NCI-H2196 treated with DMSO at 0.1 percent for 48 hours (cell line): ENCODE results near the gene ZNF692.
A peak's percentile ranks its signal among the peaks of the same experiment; 100 is the strongest.
"Not testable (repeated sequence)": the region's sequence is repeated elsewhere in the genome, so short reads cannot be mapped to it uniquely, and the experiment has no call there.

Experiments
- DNase-seq: peaks from one replicate; lab custom pipeline; 2025; ENCODE audit not compliant: unreplicated experiment; lab: John Stamatoyannopoulos, UW

Gene ZNF692, protein sequence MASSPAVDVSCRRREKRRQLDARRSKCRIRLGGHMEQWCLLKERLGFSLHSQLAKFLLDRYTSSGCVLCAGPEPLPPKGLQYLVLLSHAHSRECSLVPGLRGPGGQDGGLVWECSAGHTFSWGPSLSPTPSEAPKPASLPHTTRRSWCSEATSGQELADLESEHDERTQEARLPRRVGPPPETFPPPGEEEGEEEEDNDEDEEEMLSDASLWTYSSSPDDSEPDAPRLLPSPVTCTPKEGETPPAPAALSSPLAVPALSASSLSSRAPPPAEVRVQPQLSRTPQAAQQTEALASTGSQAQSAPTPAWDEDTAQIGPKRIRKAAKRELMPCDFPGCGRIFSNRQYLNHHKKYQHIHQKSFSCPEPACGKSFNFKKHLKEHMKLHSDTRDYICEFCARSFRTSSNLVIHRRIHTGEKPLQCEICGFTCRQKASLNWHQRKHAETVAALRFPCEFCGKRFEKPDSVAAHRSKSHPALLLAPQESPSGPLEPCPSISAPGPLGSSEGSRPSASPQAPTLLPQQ

DNA sequence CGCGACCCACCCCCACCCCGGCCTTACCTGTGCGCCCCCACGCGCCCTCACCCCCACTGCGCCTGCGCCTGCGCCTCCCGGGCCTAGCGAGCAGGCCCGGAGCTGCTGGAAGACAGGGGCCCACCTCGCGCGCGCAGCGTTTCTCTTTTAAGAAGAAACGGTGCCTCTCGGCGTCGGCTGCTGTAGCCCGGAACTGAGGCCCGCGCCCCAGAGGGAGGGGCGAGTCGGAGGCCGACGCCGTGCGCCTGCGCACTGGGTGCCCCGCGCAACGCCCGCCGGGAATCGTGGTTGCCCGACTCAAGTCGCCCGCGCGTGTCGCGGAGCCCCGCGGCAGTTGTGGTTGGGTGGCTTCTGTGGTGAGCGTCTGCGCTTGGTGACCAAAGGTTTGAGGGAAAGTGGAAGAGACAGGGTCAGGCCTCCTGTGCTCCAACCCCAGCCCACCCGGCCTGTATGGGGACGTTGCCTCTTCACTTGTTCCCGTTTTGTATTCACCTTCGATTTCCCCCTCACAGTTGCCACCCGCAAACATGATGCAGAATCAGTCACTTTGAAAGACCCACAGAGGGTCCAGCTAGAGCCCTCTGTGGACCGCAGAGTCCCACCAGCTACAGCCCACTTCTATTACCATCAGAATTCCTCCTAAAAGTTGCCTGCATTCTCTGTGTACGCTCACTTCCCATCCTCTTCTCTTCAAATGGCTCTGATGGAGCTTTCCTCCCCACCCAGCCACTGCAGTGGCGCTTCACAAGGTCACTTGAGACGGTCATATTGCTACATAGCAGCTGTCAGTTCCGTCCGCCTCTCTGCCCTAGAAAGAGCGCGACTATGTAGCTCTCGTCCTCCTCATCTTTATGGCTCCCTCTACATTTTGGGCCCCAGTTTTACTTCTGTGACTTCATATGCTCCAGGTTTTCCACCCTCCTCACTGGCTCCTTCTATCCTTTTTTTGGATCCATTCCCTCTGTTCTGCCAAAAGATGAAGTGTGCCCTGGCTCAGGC lies at the start of gene ZNF692:
TSS of gene ZNF692 (minus strand) at position 195 of the 999 bp plus-strand sequence. CDS start 776 bp downstream, outside the sequence.
- peak; percentile 71 for DNase-seq

DNA sequence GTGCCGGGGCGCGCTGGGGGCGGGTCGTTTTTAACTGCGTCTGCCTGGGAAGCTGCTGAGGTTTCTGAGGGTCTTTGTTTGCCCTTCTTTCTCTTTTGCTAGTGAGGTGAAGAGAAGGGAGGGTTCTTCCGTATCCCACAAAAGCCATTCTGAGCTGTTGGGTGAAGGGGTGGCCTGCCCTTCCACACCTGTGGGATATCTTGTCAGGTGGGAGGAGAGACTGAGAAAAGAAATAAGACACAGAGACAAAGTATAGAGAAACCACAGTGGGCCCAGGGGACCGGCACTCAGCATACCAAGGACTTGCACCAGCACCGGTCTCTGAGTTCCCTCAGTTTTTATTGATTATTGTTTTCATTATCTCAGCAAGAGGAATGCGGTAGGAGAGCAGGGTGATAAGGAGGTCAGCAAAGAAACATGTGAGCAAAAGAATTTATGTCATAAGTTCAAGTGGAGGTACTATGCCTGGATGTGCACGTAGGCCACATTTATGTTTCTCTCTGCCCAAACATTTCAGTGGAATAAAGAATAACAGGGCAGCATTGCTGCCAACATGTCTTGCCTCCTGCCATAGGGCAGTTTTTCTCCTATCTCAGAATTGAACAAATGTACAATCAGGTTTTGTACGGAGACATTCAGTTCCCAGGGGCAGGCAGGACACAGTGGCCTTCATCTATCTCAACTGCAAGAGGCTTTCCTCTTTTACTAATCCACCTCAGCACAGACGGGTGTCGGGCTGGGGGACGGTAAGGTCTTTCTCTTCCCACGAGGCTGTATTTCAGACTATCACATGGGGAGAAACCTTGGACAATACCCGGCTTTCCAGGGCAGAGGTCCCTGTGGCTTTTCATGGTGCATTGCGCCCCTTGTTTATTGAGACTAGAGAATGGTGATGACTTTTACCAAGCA lies 48.1 kb upstream of the ZNF692 start:
- no peak for DNase-seq

DNA sequence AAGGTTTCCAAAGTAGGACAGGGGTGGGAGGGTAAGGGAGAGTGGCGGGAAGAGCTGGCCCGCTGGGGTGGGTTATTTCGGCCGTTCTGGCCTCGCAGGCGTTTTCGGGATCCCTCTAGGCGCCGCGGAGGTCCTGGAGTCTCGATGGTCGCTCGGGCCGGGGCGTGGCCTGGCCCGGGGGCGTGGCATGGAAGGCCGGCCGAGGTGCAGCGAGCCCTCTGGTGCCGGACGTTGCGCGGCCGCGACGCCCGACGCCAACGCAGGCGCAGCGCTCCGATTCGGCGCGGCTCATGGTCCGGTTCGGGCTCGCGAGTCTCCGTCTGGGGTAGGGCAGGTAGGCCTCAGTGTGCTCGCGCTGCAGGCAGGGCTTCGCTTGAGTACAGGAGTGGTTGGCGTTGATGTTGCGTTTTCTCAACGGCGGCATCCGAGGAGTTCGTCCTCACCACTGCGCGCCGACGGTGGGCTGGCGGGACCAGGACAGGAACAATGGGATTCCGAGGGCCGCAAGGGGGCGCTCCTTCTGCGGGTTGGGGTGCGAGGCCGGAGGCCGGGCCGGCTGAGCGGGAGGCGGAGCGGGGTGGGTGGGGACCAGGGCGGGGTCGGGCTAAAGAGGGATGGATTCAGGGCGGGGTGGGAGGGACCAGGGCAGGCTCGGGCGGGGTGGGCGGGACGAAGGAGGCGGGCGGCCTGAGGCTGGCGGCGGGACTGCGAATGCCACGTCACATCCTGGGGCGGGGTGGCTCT lies 47.3 kb upstream of the ZNF692 start, which contains the start of gene PGBD2:
TSS of gene PGBD2 (plus strand) at position 227 of the 744 bp plus-strand sequence. CDS start 7,628 bp downstream, outside the sequence.
- peak; percentile 65 for DNase-seq

DNA sequence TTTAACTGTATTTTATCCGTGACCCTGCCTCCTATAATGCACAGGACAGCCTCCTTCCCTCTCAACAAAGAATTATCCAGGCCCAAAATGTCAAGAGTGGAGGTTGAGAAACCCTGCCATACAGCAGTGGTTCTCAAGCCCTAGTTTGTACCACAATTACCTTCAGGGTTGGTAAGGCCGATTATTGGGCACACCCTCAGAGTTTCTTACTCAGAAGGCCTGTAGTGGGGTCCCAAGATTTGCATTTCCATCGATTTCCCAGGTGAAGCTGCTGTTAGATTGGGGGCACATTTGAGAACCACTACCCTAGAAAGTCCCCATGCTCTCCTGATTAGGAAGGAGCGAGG lies 46.8 kb upstream of the ZNF692 start:
- no peak for DNase-seq

DNA sequence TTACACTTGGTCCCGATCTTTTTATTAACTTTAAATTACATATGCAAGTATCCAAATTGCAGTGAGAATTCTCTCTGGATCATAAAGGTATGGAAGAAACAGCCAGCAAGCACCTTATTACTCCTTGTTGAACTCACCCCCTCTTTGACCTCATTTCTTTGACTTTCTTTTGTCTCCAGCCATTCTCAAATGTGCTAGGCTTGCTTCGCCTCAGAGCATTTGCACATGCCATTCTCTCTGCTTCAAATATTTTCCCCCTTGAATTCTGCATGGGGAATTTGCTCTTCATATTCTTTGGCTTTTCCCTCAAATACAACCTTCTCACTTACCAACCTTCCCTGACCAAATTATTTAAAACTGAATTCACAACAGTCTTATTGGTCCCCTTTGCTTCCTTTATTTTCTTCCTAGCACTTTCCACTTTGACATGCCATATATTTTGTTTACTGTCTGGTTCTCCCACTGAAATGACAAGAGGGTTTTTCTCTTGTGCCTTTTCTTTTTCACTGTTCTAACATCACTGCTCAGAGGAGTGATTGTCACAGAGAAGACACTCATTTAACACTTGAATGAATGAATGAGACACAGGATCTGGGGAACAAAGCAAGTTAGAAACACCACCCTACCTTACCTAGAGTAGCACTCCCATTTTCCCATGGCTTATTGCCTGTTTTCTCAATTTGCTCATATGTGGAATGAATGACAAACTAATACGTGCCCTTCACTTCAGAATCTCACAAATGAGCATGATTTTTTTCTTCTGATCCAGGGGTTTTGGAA lies 45.7 kb upstream of the ZNF692 start:
- no peak for DNase-seq

DNA sequence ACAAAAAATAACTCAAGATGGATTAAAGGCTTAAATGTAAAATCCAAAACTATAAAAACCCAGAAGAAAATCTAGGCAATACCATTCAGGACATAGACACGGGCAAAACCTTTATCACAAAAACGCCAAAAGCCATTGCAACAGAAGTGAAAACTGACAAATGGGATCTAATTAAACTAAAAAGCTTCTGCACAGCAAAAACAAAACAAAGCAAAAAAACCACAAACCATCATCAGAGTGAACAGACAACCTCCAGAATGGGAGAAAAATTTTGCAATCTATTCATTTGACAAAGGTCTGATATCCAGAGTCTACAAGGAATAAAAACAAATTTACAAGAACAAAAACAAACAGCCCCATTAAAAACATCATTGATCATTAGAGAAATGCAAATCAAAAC lies 42.7 kb upstream of the ZNF692 start:
- DNase-seq, result no peak

DNA sequence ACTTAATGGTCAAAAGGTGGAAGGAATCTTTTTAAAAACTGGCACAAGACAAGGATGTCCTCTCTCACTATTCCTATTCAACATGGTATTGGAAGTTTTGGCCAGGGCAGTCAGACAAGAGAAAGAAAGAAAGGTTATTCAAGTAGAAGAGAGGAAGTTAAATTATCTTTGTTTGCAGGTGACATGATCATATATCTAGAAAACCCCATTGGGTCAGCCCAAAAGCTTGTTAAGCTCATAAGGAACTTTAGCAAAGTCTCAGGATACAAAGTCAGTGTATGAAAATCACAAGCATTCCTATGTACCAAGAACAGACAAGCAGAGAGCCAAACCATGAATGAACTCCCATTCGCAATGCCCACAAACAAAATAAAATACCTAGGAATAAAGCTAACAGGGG lies 41.8 kb upstream of the ZNF692 start:
- no peak for DNase-seq

DNA sequence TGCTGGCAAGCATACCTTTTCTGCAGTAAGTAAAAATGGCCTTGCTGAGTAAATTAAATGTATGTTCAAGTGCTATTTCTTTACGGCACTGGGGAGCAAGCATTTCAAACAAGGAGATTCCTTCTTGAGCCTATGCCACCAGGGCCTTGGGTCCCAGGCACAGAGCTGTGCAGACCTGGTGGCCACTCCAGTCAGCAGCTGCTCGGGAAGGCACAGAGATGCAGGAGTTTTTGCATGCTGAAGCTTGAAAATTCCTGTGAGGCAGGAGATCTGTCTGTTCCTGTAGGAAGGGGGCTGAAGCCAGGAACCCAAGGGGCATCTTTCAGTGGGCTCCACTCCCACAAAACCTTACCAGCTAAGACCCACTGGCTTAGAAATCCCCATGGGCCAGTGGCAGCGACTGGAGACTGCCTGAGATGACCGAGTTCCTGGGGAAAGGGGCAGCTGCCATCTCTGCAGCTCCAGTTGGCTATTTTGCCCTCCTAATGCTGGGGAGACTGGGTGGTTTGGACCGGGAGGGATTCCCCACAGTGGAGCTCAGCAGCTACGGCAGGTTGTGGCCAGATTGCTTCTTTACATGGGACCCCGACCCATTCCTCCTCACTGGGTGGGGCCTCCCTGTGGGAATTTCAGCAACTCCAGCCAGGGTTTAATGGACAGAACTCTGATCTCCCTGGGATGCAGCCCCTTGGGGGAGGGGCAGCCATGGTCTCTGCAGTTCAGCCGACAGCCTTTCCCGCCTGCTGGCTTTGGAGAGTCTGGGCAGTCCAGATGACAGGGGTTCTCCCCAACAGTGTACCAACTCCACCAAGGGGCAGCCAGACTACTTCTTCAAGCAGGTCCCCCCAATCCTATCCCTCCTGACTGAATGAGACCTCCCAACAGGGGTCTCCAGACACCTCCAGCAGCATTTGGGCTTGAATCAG lies 38.8 kb upstream of the ZNF692 start:
- DNase-seq, result no peak

DNA sequence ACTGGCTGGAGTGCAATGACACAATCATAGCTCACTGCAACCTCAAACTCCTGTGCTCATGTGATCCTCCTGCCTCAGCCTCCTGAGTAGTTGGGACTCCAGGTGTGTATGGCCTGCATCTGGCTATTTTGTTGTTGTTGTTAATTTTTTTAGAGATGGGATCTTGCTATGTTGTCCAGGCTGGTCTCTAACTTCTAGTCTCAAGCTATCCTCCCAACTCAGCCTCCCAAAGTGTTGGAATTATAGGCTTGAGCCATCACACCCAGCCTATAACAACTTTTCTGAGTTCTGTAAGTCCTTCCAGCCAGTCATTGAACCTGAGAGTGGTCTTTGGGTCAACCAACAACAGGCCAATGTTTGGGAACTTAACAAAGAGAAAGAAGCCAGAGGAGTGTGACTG lies 36.0 kb upstream of the ZNF692 start:
- DNase-seq, result no peak

DNA sequence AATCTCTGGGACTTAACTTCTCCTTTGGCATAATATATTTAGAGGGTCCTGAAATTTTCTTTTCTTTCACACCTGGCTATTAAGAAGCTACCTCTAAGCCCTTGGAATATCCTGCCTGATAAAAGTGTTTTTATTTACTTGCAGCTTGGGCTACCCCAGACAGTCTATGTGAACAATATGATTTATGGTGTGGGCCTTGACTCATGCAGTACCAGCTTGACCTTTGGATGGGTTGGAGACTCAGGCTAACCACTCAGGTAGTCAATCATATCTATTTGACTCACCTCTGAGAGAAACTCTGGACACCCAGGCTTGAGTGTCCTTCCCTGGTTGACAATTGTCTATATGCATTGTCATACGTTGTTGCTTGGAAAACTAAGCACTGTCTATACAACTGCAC lies 33.7 kb upstream of the ZNF692 start:
- DNase-seq, result no peak

DNA sequence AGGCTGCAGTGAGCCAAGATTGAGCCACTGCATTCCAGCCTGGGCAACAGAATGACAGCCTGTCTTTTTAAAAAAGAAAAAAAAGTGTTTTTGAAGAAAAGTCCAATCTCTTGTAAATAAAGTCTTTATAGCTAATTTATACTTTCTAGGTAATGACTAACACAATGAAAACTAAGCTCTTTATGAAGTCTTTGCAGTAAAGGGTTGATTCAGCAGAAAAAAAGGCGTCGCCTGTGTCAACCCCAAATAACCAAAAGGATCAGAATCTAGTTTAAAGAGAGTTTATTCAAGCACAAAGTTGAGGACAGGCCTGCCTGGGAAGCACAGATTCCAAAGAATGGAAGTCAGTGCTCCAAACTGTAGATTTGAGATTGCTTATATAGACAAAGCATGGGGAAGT lies 32.9 kb upstream of the ZNF692 start:
- no peak for DNase-seq

DNA sequence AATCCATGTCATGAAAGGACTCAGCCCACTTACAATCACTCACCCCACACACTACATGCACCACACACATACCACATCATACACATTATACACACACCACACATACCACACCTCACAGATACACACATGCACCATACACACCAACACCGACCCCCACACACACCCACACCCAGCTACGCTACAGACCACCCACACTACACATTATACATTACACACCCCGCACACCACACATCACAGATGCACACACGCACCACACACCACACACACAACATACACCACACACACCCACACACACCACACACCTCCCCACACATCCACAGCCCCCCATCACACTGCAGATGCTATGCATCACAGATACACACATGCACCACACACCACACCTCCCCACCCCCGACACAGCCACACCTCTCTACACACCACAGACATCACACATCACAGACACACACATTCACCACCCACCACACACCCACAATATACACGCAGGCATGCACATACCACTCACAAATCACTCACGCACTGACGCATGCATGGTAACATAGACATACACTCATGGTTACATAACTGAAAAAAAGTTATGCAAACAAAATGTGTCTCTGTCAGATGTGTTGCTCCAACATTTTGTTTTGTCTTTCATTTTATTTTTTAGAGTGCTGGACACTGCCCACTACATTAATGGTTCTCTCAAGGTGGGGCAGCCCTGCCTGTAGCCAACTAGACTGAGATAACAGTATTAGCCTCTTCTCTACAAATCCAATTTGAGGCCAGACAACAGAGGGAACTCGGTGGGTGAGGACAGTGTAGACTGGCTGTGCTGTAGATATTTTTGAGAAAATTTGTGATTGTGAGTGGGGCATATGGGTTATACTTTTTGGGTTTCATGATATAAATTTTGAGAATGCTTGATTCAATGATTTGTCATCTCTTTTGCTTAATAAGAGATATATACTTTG lies 31.9 kb upstream of the ZNF692 start:
- DNase-seq, result no peak

DNA sequence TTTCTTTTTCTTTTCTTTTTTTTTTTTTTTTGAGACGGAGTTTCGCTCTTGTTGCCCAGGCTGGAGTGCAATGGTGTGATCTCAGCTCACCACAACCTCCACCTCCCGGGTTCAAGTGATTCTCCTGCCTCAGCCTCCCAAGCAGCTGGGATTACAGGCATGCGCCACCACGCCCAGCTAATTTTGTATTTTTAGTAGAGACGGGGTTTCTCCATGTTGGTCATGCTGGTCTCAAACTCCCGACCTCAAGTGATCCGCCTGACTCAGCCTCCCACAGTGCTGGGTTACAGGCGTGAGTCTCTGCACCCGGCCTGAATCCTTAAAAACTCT lies 31.0 kb upstream of the ZNF692 start:
- not testable (repeated sequence) for DNase-seq

DNA sequence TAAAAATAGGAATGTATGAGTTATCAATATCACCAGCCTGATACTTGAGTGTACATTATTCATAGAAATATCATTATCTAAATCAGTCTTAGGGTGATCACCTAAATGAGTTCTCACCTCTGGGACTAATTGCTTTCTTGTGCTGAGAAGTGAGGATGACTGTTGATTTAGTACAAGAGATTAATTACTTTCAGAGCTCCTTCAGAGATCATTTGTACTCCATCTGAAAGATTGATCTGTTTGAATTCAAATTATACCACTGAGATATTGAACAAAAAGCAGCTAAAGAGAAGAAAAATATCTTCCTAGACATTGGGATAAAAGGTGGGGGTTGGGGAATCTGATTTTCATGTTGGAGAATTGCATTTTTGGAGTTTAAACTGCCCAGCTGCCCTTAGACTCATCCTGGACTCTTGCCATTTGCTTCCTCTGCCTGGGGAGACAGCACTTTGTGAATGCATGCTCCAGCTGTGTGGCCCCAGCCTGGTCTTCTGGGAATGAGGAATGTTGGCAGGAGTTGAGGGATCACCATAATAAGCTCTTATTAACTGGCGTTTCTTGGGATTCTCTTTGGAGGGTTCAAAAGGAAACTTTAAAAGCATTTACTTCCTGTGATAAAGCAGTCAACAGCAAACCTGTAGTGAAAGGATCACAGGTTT lies 27.5 kb upstream of the ZNF692 start:
- no peak for DNase-seq

DNA sequence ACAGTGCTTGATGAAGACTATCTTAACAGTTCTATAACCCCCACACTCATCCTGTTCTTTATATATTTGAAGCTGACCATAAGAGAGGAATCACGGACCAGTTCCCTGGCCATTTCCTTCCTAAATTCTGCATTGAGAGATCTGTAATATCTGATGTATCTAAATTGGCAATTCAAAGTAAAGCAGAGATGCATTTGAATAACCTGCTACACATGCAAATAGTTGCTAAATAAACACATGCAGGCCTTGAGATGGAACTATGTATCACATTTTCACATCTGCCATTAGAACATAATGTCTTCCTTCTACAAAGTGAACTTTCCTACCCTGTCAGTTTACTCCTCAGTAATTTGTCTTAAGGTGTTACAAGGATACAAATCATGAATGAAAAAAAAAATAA lies 26.8 kb upstream of the ZNF692 start:
- DNase-seq, result no peak

DNA sequence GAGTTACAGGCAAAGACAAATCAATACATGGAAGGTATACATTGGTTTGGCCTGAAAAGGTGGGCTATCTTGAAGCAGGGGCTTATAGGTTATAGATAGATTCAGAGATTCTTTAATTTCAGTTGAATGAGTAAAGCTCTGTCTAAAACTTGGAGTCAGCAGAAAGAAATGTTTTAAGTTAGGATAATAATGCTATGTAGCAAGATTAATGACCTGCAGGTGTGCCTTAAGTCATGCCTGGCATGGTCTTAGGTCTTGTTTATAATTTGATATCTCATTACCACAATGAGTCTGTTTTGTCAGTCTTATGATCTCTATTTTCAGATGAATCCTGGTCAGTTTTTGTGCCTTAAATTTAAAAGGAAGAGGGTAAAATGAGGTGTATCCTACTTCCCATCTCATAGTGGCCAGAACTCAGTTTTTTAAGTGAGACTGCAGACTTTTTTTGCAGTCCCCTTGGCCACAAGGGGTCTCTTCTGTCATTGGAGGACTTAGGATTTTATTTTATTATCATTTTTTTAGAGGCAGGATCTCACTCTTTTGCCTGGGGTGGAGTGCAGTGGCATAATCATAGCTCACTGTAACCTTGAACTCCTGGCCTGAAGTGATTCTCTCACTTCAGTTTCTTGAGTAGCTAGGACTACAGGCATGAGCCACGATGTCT lies 25.9 kb upstream of the ZNF692 start:
- no peak for DNase-seq
